ENCODE data around the gene MAP2. TPM values are rescaled to one million over a fixed set of nuclear protein-coding genes. Genes with fewer than 3 reads are reported as not detected.

Gene MAP2
- total and polyA plus RNA-seq, 2 donors (not counting 1 experiment from before 2014, with no cell fraction given) = 1.8 to 3.0 TPM

GRCh38 chr2:209741953-209742352 is 318.1 kb downstream of the MAP2 start:
- no peak for TF ChIP-seq CTCF (IDR thresholded peaks at IDR 0.05)
- TF ChIP-seq EZH2 (IDR thresholded peaks at IDR 0.05; ENCODE audit: borderline replicate concordance, insufficient read depth, low read depth, low read length, poor library complexity, severe bottlenecking) = no peak
- Histone ChIP-seq H2AFZ (ENCODE audit: insufficient read depth, low read depth, low read length, poor library complexity, severe bottlenecking) (no peak overlapping the region), H3K27ac (ENCODE audit: low read length in 2 of 2) (no peak overlapping the region), H3K4me3 (ENCODE audit: control extremely low read depth in 1 of 5, extremely low read depth in 1 of 5, insufficient read depth in 1 of 5, low read depth in 2 of 5, low read length in 4 of 5) (no peak overlapping the region), H3K36me3 (replicated peaks in 1 of 2; ENCODE audit: control extremely low read depth in 1 of 2, control insufficient read depth in 1 of 2, extremely low read depth in 1 of 2, insufficient read depth in 2 of 2, low read length in 1 of 2) (no peaks in the 10 kb centered on the region), H3K9me3 (ENCODE audit: control extremely low read depth in 1 of 3, control insufficient read depth in 2 of 3, insufficient read depth in 1 of 3, low read length in 2 of 3) (no peaks in the 10 kb centered on the region), H3K4me2 (replicated peaks; ENCODE audit: low read depth, low read length, poor library complexity, severe bottlenecking) (no peak overlapping the region), H4K20me1 (ENCODE audit: control insufficient read depth, insufficient read depth, low read length, poor library complexity, severe bottlenecking) (no peaks in the 10 kb centered on the region), H3K27me3 (replicated peaks in 1 of 4; ENCODE audit: control extremely low read depth in 1 of 4, control insufficient read depth in 3 of 4, insufficient read depth in 4 of 4, low read length in 3 of 4) (no peaks in the 10 kb centered on the region), H3K4me1 (ENCODE audit: control insufficient read depth in 2 of 2, insufficient read depth in 2 of 2, low read length in 2 of 2) (no peaks in the 10 kb centered on the region), H3K79me2 (ENCODE audit: control insufficient read depth, insufficient read depth, low read length) (no peaks in the 10 kb centered on the region), H3K9ac (ENCODE audit: low read length) (no peak overlapping the region)
- no CpG with 5 or more reads among the region's 1 CpG for WGBS (ENCODE audit: insufficient coverage)
- no peaks in the 10 kb centered on the region for H3K27me3 Mint-ChIP-seq
- ATAC-seq (ENCODE audit: low read depth) (no peak), DNase-seq (no peak)
- POLR2A ChIA-PET = no interaction called here
- no peak overlapping the region for H3K27ac Mint-ChIP-seq
- no peaks in the 10 kb centered on the region for H3K4me1 Mint-ChIP-seq
- CTCF ChIA-PET = no interaction called here
- intact Hi-C loops (cut with micrococcal nuclease) = no loop called here
- H3K9me3 Mint-ChIP-seq (ENCODE audit: insufficient read depth) = peaks cover 3% of the 10 kb centered on the region
- no peak overlapping the region for H3K4me3 Mint-ChIP-seq

GRCh38 chr2:209753020-209753419 is 329.2 kb downstream of the MAP2 start:
- TF ChIP-seq EZH2 (IDR thresholded peaks at IDR 0.05; ENCODE audit: borderline replicate concordance, insufficient read depth, low read depth, low read length, poor library complexity, severe bottlenecking) (no peak), CTCF (IDR thresholded peaks at IDR 0.05) (no peak)
- POLR2A ChIA-PET = no interaction called here
- no peak overlapping the region for H2AFZ ChIP-seq (ENCODE audit: insufficient read depth, low read depth, low read length, poor library complexity, severe bottlenecking)
- H3K27ac ChIP-seq (ENCODE audit: low read length in 2 of 2) = no peak overlapping the region
- no peaks in the 10 kb centered on the region for H3K9me3 Mint-ChIP-seq (ENCODE audit: insufficient read depth)
- no peak overlapping the region for H3K4me2 ChIP-seq (replicated peaks; ENCODE audit: low read depth, low read length, poor library complexity, severe bottlenecking)
- no peak for ATAC-seq (ENCODE audit: low read depth)
- no peak overlapping the region for H3K4me3 ChIP-seq (ENCODE audit: control extremely low read depth in 1 of 5, extremely low read depth in 1 of 5, insufficient read depth in 1 of 5, low read depth in 2 of 5, low read length in 4 of 5)
- intact Hi-C loops (cut with micrococcal nuclease) = no loop called here
- no CpG with 5 or more reads among the region's 3 CpGs for WGBS (ENCODE audit: insufficient coverage)
- H3K9me3 ChIP-seq (ENCODE audit: control extremely low read depth in 1 of 3, control insufficient read depth in 2 of 3, insufficient read depth in 1 of 3, low read length in 2 of 3) = no peaks in the 10 kb centered on the region
- CTCF ChIA-PET = interaction anchor here (0.8 to 0.9 kb wide), 2 partner anchors 9 to 328 kb away, joined by 3 to 6 read pairs; no protein-coding TSS in a partner anchor
- no peaks in the 10 kb centered on the region for H3K36me3 ChIP-seq (replicated peaks in 1 of 2; ENCODE audit: control extremely low read depth in 1 of 2, control insufficient read depth in 1 of 2, extremely low read depth in 1 of 2, insufficient read depth in 2 of 2, low read length in 1 of 2)
- H3K4me1 ChIP-seq (ENCODE audit: control insufficient read depth in 2 of 2, insufficient read depth in 2 of 2, low read length in 2 of 2) = no peaks in the 10 kb centered on the region
- no peaks in the 10 kb centered on the region for H3K79me2 ChIP-seq (ENCODE audit: control insufficient read depth, insufficient read depth, low read length)
- H3K9ac ChIP-seq (ENCODE audit: low read length) = no peak overlapping the region
- no peak for DNase-seq
- no peaks in the 10 kb centered on the region for H3K4me1 Mint-ChIP-seq
- H3K27me3 Mint-ChIP-seq = peaks cover 13% of the 10 kb centered on the region
- no peak overlapping the region for H3K4me3 Mint-ChIP-seq
- H3K27ac Mint-ChIP-seq = no peak overlapping the region
- H3K27me3 ChIP-seq (replicated peaks in 1 of 4; ENCODE audit: control extremely low read depth in 1 of 4, control insufficient read depth in 3 of 4, insufficient read depth in 4 of 4, low read length in 3 of 4) = peaks cover 0 to 3% (median 0%) of the 10 kb centered on the region in 4 experiments
- H4K20me1 ChIP-seq (ENCODE audit: control insufficient read depth, insufficient read depth, low read length, poor library complexity, severe bottlenecking) = no peaks in the 10 kb centered on the region

All from B cell (primary cell).